Measurements from ENCODE around the gene ABCB6. TPM values are rescaled to one million over a fixed set of nuclear protein-coding genes. Genes with fewer than 3 reads are reported as not detected.

Gene ABCB6
- total and polyA plus RNA-seq, 5 donors from 2014 or later = 1.5 to 6.0 (median 1.7) TPM

DNA sequence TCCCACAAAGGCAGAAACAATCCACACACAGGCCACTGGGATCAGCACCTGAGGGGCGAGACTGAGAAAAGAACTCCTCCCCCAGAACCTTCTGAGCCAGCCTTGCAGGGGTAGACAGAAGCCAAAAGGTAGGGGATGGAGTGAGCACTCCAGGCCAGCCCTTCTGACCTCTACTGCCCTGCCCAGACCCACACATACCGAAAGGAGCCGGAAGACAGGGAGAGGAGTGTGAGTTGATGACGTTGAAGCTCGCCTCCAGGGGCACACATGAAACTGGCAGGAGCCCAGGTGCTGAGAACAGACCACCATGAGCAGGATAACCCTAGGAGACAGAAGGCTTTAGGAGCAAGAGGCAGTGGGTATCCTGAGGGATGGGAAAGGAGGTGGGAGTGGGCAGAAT, 50.8 kb downstream of the ABCB6 start:
- Histone ChIP-seq H3K27ac (ENCODE audit: insufficient read depth, low read length, poor library complexity, severe bottlenecking) (no peak overlapping the region), H3K27me3 (ENCODE audit: control insufficient read depth, insufficient read depth, low read length) (no peaks in the 10 kb centered on the region), H3K4me3 (ENCODE audit: low read depth, low read length) (no peak overlapping the region), H3K36me3 (ENCODE audit: control insufficient read depth, insufficient read depth, low read length) (peaks cover 19% of the 10 kb centered on the region), H3K9me3 (ENCODE audit: control insufficient read depth in 2 of 2, low read length in 2 of 2) (no peaks in the 10 kb centered on the region), H3K4me1 (ENCODE audit: control insufficient read depth, insufficient read depth, low read length, poor library complexity, severe bottlenecking) (peaks cover 5% of the 10 kb centered on the region)
- no peak for DNase-seq
- H3K4me3 Mint-ChIP-seq = peak overlapping the region in 1 of 4 donors; percentile 29
- no peaks in the 10 kb centered on the region for H3K9me3 Mint-ChIP-seq
- peak overlapping the region in 2 of 3 donors; percentile 25 to 66 for H3K27ac Mint-ChIP-seq
- ATAC-seq (ENCODE audit: low read depth in 2 of 2) = no peak
- H3K27me3 Mint-ChIP-seq = no peaks in the 10 kb centered on the region
- peaks cover 7% of the 10 kb centered on the region for H3K36me3 Mint-ChIP-seq
- H3K4me1 Mint-ChIP-seq = peaks cover 4 to 14% (median 7%) of the 10 kb centered on the region in 4 donors

DNA sequence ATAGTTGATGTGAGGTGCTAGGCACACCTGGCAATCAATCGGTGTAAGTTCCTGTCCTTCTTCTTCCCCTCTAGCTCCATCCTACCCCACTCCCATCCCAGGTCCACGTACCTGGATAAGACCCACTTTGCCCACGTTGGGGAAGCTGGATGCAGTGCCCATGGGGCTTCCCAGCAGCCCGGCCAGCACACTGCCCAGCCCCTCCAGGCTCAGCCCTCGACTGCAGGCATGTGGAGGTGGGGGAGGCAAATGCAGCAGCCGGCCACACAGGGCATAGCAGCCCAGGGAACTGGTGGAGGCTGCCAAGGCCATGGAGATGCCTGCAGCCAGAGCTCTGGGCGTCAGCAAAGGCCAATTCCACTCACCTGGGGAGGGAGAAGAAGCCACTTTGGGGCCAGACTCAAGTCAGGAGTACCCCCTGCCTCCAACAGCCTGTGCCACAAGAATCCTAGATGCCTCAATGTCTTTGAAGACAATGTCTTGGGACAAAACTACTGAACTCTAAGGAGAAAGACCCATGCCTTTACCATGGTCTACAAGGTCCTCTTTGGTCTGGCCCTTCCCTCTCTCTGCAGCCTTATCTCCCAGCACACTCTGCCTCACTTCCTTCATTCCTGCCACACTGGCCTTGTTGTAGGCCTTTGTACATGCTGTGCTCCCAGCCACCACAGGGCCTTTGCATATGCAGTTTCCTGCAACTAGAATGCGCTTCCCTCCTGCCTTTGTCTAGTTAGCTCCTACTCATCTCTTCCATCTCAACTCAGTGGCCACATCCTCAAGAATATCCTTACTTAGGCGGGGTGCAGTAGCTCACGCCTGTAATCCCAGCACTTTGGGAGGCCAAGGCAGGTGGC, 53.5 kb downstream of the ABCB6 start:
- Mint-ChIP-seq H3K9me3 (no peaks in the 10 kb centered on the region), H3K36me3 (peaks cover 7% of the 10 kb centered on the region), H3K27ac (no peak overlapping the region), H3K27me3 (peaks cover under 1% of the 10 kb centered on the region), H3K4me1 (peaks cover 0 to 14% (median 10%) of the 10 kb centered on the region in 4 donors), H3K4me3 (peak overlapping the region in 1 of 4 donors; percentile 69)
- Histone ChIP-seq H3K4me3 (ENCODE audit: low read depth, low read length) (no peak overlapping the region), H3K36me3 (ENCODE audit: control insufficient read depth, insufficient read depth, low read length) (peaks cover 2% of the 10 kb centered on the region), H3K27ac (ENCODE audit: insufficient read depth, low read length, poor library complexity, severe bottlenecking) (no peak overlapping the region), H3K9me3 (ENCODE audit: control insufficient read depth in 2 of 2, low read length in 2 of 2) (no peaks in the 10 kb centered on the region), H3K27me3 (ENCODE audit: control insufficient read depth, insufficient read depth, low read length) (no peaks in the 10 kb centered on the region), H3K4me1 (ENCODE audit: control insufficient read depth, insufficient read depth, low read length, poor library complexity, severe bottlenecking) (peaks cover 6% of the 10 kb centered on the region)
- DNase-seq (no peak), ATAC-seq (ENCODE audit: low read depth in 2 of 2) (no peak)

- Histone ChIP-seq H3K4me3 (ENCODE audit: low read depth, low read length) (no peak overlapping the region), H3K36me3 (ENCODE audit: control insufficient read depth, insufficient read depth, low read length) (peaks cover 4% of the 10 kb centered on the region), H3K27ac (ENCODE audit: insufficient read depth, low read length, poor library complexity, severe bottlenecking) (no peak overlapping the region), H3K27me3 (ENCODE audit: control insufficient read depth, insufficient read depth, low read length) (no peaks in the 10 kb centered on the region), H3K4me1 (ENCODE audit: control insufficient read depth, insufficient read depth, low read length, poor library complexity, severe bottlenecking) (peaks cover 13% of the 10 kb centered on the region), H3K9me3 (ENCODE audit: control insufficient read depth in 2 of 2, low read length in 2 of 2) (no peaks in the 10 kb centered on the region)
- Mint-ChIP-seq H3K27ac (no peak overlapping the region), H3K27me3 (peaks cover 5% of the 10 kb centered on the region), H3K36me3 (peaks cover 7% of the 10 kb centered on the region), H3K9me3 (no peaks in the 10 kb centered on the region), H3K4me3 (peak overlapping the region in 3 of 4 donors; percentile 10 to 94 (median 21)), H3K4me1 (peaks cover 12 to 27% (median 19%) of the 10 kb centered on the region in 4 donors)
- ATAC-seq (ENCODE audit: low read depth in 2 of 2) (no peak), DNase-seq (no peak)
Observed at GRCh38 chr2:219163156-219163555, 55.6 kb downstream of the ABCB6 start.

DNA sequence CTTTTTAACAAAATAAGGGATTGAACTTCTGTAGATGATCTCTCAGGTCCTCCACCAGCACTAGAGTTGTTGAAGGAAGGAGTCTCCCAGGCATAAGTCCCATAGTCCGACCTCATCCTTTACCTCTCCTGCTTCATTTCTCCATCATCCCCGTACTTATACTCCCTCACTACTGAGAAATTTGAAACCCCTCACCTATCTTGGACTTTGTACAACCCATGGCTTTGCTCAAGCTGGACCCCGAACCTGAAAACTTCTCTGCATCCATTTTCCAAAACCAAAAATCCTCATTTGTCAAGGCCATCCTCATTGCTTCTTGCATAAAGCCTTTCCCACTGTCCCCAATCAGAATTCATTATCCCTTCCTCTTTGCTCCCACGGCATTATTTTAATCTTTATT, 57.7 kb downstream of the ABCB6 start:
- no peaks in the 10 kb centered on the region for H3K9me3 Mint-ChIP-seq
- peak overlapping the region in 2 of 3 donors; percentile 83 to 97 for H3K27ac Mint-ChIP-seq
- Histone ChIP-seq H3K4me1 (ENCODE audit: control insufficient read depth, insufficient read depth, low read length, poor library complexity, severe bottlenecking) (peaks cover 13% of the 10 kb centered on the region), H3K36me3 (ENCODE audit: control insufficient read depth, insufficient read depth, low read length) (peaks cover 21% of the 10 kb centered on the region), H3K4me3 (ENCODE audit: low read depth, low read length) (peak overlapping the region; percentile 56), H3K9me3 (ENCODE audit: control insufficient read depth in 2 of 2, low read length in 2 of 2) (no peaks in the 10 kb centered on the region), H3K27ac (ENCODE audit: insufficient read depth, low read length, poor library complexity, severe bottlenecking) (peak overlapping the region; percentile 83), H3K27me3 (ENCODE audit: control insufficient read depth, insufficient read depth, low read length) (no peaks in the 10 kb centered on the region)
- peaks cover 12 to 27% (median 20%) of the 10 kb centered on the region in 4 donors for H3K4me1 Mint-ChIP-seq
- peaks cover 22% of the 10 kb centered on the region for H3K36me3 Mint-ChIP-seq
- no peak for ATAC-seq (ENCODE audit: low read depth in 2 of 2)
- peak overlapping the region; percentile 94 to 98 (median 94) for H3K4me3 Mint-ChIP-seq
- peaks cover 5% of the 10 kb centered on the region for H3K27me3 Mint-ChIP-seq
- DNase-seq = no peak

GRCh38 chr2:219160186-219161017, 58.4 kb downstream of the ABCB6 start, which contains the start of gene NHEJ1:
Gene NHEJ1, minus strand, starts transcription at chr2:219160815. Its CDS starts 2,453 bp downstream, at chr2:219158362.
- Mint-ChIP-seq H3K36me3 (peaks cover 19% of the 10 kb centered on the region), H3K4me3 (peak within 1 kb of the TSS; percentile 94 to 98 (median 94)), H3K27me3 (peaks cover 5% of the 10 kb centered on the region), H3K4me1 (peaks cover 12 to 27% (median 19%) of the 10 kb centered on the region in 4 donors), H3K9me3 (no peaks in the 10 kb centered on the region), H3K27ac (peak within 1 kb of the TSS; percentile 83 to 97 (median 93))
- Histone ChIP-seq H3K4me3 (ENCODE audit: low read depth, low read length) (peak within 1 kb of the TSS; percentile 56), H3K4me1 (ENCODE audit: control insufficient read depth, insufficient read depth, low read length, poor library complexity, severe bottlenecking) (peaks cover 13% of the 10 kb centered on the region), H3K27ac (ENCODE audit: insufficient read depth, low read length, poor library complexity, severe bottlenecking) (peak within 1 kb of the TSS; percentile 83), H3K9me3 (ENCODE audit: control insufficient read depth in 2 of 2, low read length in 2 of 2) (no peaks in the 10 kb centered on the region), H3K36me3 (ENCODE audit: control insufficient read depth, insufficient read depth, low read length) (peaks cover 21% of the 10 kb centered on the region), H3K27me3 (ENCODE audit: control insufficient read depth, insufficient read depth, low read length) (no peaks in the 10 kb centered on the region)
- peak; percentile 87 to 94 (median 93) for DNase-seq
- ATAC-seq (ENCODE audit: low read depth in 2 of 2) = peak; percentile 91 to 96

Other genes with a start within 250 kb of the ABCB6 start
- gene FEV, start 233.8 kb downstream of the ABCB6 start, total RNA-seq = not detected
- gene FEV, start 233.8 kb downstream of the ABCB6 start, polyA plus RNA-seq = not detected
- gene CRYBA2, start 225.5 kb downstream of the ABCB6 start, total RNA-seq = not detected
- not detected for gene CRYBA2, start 225.5 kb downstream of the ABCB6 start, polyA plus RNA-seq
- not detected for gene CFAP65, start 177.4 kb downstream of the ABCB6 start, total RNA-seq
- not detected for gene CFAP65, start 177.4 kb downstream of the ABCB6 start, polyA plus RNA-seq
- not detected for gene IHH, start 158.0 kb downstream of the ABCB6 start, total RNA-seq
- gene IHH, start 158.0 kb downstream of the ABCB6 start, polyA plus RNA-seq = not detected
- 12.9 TPM for gene NHEJ1, start 58.1 kb downstream of the ABCB6 start, total RNA-seq
- gene NHEJ1, start 58.1 kb downstream of the ABCB6 start, polyA plus RNA-seq = 10 to 100 TPM; 24.6 to 29.1 (median 26.8) TPM
- gene SLC23A3, start 48.9 kb downstream of the ABCB6 start, total RNA-seq = 1.3 TPM
- not detected for gene SLC23A3, start 48.9 kb downstream of the ABCB6 start, polyA plus RNA-seq
- 68.2 TPM for gene CNPPD1, start 42.0 kb downstream of the ABCB6 start, total RNA-seq
- 100 to 1,000 TPM; 100 to 143 (median 113) TPM for gene CNPPD1, start 42.0 kb downstream of the ABCB6 start, polyA plus RNA-seq
- gene RETREG2, start 40.7 kb downstream of the ABCB6 start, total RNA-seq = 84.7 TPM
- 10 to 100 TPM; 62.8 to 89.7 (median 72.1) TPM for gene RETREG2, start 40.7 kb downstream of the ABCB6 start, polyA plus RNA-seq
- 70.8 TPM for gene ZFAND2B, start 12.2 kb downstream of the ABCB6 start, total RNA-seq
- 10 to 100 TPM; 54.4 to 72.1 (median 64.0) TPM for gene ZFAND2B, start 12.2 kb downstream of the ABCB6 start, polyA plus RNA-seq
- gene ATG9A, start 10.7 kb upstream of the ABCB6 start, total RNA-seq = 68.0 TPM
- gene ATG9A, start 10.7 kb upstream of the ABCB6 start, polyA plus RNA-seq = 10 to 100 TPM; 18.7 to 21.0 (median 19.0) TPM
- 123 TPM for gene ANKZF1, start 10.8 kb upstream of the ABCB6 start, total RNA-seq
- 10 to 100 TPM; 23.5 to 37.5 (median 28.5) TPM for gene ANKZF1, start 10.8 kb upstream of the ABCB6 start, polyA plus RNA-seq
- gene GLB1L, start 26.5 kb upstream of the ABCB6 start, total RNA-seq = 0.86 TPM
- 1 to 10 TPM in 1 of 4 donors, under 1 TPM in 2, not detected in 1; 0.78 to 1.1 (median 0.90) TPM for gene GLB1L, start 26.5 kb upstream of the ABCB6 start, polyA plus RNA-seq
- gene STK16, start 26.5 kb upstream of the ABCB6 start, total RNA-seq = 21.9 TPM
- 10 to 100 TPM; 14.8 to 26.1 (median 19.1) TPM for gene STK16, start 26.5 kb upstream of the ABCB6 start, polyA plus RNA-seq
- not detected for gene TUBA4B, start 34.3 kb upstream of the ABCB6 start, total RNA-seq
- gene TUBA4B, start 34.3 kb upstream of the ABCB6 start, polyA plus RNA-seq = not detected
- gene TUBA4A, start 35.0 kb upstream of the ABCB6 start, total RNA-seq = 245 TPM
- gene TUBA4A, start 35.0 kb upstream of the ABCB6 start, polyA plus RNA-seq = 100 to 1,000 TPM; 217 to 323 (median 270) TPM
- 133 TPM for gene DNAJB2, start 60.4 kb upstream of the ABCB6 start, total RNA-seq
- gene DNAJB2, start 60.4 kb upstream of the ABCB6 start, polyA plus RNA-seq = 1 to 10 TPM; 6.0 to 7.3 (median 6.2) TPM
- gene PTPRN, start 90.4 kb upstream of the ABCB6 start, total RNA-seq = not detected
- under 1 TPM in 1 of 4 donors, not detected in 3; 0.28 TPM for gene PTPRN, start 90.4 kb upstream of the ABCB6 start, polyA plus RNA-seq
- not detected for gene RESP18, start 113.8 kb upstream of the ABCB6 start, total RNA-seq
- not detected for gene RESP18, start 113.8 kb upstream of the ABCB6 start, polyA plus RNA-seq
- 74.0 TPM for gene DNPEP, start 169.0 kb upstream of the ABCB6 start, total RNA-seq
- 10 to 100 TPM; 51.2 to 76.1 (median 63.5) TPM for gene DNPEP, start 169.0 kb upstream of the ABCB6 start, polyA plus RNA-seq
- not detected for gene DES, start 199.4 kb upstream of the ABCB6 start, total RNA-seq
- gene DES, start 199.4 kb upstream of the ABCB6 start, polyA plus RNA-seq = not detected
- gene SPEG, start 215.9 kb upstream of the ABCB6 start, total RNA-seq = 4.1 TPM
- gene SPEG, start 215.9 kb upstream of the ABCB6 start, polyA plus RNA-seq = under 1 TPM in 1 of 4 donors, not detected in 3; 0.20 TPM

All from CD4-positive, CD25-positive, alpha-beta regulatory T cell (primary cell).